ENCODE measurements around the gene UBAP1. TPM values are rescaled to one million over a fixed set of nuclear protein-coding genes. Genes with fewer than 3 reads are reported as not detected.

Gene UBAP1
- total and polyA plus RNA-seq, 9 of the 15 experiments (the other 6 are each of a cell fraction or from before 2014, with no cell fraction given), result 1.3 to 33.4 (median 16.5) TPM

DNA sequence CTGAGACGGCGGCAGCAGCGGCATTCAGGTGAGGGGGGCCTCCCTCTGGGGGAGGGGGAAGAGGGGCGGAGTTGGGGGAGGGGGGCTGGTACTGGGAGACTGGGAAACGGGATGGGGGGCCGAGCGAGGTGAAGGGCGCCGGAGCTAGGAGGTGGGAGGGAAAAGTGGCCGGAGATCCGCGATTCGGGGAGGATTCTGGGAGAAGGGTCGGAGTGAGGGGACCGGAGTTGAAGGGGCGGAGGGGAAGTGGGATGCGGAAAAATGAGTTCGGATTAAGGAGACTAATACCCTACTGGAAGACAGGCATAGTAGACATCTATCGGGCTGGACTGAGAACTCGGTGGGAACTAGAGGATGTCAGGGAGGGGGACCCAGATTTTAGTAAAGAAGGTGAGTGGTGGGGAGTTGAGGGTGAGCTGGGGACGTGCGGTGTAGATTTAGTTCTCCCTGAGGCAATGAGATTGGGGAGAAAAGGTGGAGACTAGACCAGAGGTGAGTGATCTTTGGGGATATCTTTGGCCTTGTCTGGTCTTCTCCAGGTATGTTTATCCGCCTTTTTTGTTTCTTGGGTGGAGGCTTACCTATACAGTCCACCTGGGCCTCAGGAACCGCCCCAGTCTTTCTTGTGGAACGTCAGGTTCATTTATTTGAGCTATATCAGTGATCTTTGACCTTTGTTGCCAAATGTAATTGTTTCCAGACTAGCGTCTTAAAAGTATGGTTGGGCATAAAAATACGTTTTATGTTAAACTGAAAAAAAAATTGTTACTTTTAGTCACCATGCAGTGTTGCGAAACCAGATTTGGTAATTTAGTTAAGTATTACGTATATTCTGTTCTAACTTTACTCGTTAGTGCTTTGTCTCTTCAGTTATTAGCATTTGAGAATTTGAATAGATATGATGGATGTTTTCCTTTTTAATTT lies 632 bp downstream of the UBAP1 start (continued):
- peak; percentile 38; the same call in 1 of the 2 replicates for TF ChIP-seq PHB2 (IDR thresholded peaks at IDR 0.05; ENCODE audit: low read depth)
- no peak for TF ChIP-seq ARID2 (IDR thresholded peaks at IDR 0.05)
- no peak for TF ChIP-seq PRMT5 (CRISPR knock-in tag; IDR thresholded peaks at IDR 0.05)
- TF ChIP-seq HNRNPK (IDR thresholded peaks at IDR 0.05; ENCODE audit: low read depth, low read length, poor library complexity, severe bottlenecking), result no peak
- TF ChIP-seq CEBPG (CRISPR knock-in tag; IDR thresholded peaks at IDR 0.05), result no peak
- TF ChIP-seq CEBPG (tag; conservative IDR thresholded peaks at IDR 0.05 in 1 of 2, IDR thresholded peaks at IDR 0.05 in 1 of 2), result peak; percentile 59 to 89; a peak in 3 of 4 replicates
- TF ChIP-seq, protein P1, sequence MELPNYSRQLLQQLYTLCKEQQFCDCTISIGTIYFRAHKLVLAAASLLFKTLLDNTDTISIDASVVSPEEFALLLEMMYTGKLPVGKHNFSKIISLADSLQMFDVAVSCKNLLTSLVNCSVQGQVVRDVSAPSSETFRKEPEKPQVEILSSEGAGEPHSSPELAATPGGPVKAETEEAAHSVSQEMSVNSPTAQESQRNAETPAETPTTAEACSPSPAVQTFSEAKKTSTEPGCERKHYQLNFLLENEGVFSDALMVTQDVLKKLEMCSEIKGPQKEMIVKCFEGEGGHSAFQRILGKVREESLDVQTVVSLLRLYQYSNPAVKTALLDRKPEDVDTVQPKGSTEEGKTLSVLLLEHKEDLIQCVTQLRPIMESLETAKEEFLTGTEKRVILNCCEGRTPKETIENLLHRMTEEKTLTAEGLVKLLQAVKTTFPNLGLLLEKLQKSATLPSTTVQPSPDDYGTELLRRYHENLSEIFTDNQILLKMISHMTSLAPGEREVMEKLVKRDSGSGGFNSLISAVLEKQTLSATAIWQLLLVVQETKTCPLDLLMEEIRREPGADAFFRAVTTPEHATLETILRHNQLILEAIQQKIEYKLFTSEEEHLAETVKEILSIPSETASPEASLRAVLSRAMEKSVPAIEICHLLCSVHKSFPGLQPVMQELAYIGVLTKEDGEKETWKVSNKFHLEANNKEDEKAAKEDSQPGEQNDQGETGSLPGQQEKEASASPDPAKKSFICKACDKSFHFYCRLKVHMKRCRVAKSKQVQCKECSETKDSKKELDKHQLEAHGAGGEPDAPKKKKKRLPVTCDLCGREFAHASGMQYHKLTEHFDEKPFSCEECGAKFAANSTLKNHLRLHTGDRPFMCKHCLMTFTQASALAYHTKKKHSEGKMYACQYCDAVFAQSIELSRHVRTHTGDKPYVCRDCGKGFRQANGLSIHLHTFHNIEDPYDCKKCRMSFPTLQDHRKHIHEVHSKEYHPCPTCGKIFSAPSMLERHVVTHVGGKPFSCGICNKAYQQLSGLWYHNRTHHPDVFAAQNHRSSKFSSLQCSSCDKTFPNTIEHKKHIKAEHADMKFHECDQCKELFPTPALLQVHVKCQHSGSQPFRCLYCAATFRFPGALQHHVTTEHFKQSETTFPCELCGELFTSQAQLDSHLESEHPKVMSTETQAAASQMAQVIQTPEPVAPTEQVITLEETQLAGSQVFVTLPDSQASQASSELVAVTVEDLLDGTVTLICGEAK (IDR thresholded peaks at IDR 0.05), result 0 out of 2 replicates have a peak, but pooled peaks have one; percentile 37
- TF ChIP-seq, protein P1 (CRISPR knock-in tag; IDR thresholded peaks at IDR 0.05), result no peak
- TF ChIP-seq ZNF785 (CRISPR knock-in tag; IDR thresholded peaks at IDR 0.05), result no peak
- no peak for TF ChIP-seq CSDE1 (IDR thresholded peaks at IDR 0.05)
- TF ChIP-seq, protein P2, sequence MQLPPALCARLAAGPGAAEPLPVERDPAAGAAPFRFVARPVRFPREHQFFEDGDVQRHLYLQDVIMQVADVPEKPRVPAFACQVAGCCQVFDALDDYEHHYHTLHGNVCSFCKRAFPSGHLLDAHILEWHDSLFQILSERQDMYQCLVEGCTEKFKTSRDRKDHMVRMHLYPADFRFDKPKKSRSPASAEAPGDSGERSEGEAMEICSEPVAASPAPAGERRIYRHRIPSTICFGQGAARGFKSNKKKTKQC (CRISPR knock-in tag; IDR thresholded peaks at IDR 0.05), result no peak
- TF ChIP-seq, protein P3, sequence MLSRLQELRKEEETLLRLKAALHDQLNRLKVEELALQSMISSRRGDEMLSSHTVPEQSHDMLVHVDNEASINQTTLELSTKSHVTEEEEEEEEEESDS (CRISPR knock-in tag; IDR thresholded peaks at IDR 0.05), result no peak
- no peak for TF ChIP-seq POLR3G (IDR thresholded peaks at IDR 0.05; ENCODE audit: extremely low read depth, insufficient read length, insufficient replicate concordance)
- TF ChIP-seq, protein P4, sequence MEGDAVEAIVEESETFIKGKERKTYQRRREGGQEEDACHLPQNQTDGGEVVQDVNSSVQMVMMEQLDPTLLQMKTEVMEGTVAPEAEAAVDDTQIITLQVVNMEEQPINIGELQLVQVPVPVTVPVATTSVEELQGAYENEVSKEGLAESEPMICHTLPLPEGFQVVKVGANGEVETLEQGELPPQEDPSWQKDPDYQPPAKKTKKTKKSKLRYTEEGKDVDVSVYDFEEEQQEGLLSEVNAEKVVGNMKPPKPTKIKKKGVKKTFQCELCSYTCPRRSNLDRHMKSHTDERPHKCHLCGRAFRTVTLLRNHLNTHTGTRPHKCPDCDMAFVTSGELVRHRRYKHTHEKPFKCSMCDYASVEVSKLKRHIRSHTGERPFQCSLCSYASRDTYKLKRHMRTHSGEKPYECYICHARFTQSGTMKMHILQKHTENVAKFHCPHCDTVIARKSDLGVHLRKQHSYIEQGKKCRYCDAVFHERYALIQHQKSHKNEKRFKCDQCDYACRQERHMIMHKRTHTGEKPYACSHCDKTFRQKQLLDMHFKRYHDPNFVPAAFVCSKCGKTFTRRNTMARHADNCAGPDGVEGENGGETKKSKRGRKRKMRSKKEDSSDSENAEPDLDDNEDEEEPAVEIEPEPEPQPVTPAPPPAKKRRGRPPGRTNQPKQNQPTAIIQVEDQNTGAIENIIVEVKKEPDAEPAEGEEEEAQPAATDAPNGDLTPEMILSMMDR (IDR thresholded peaks at IDR 0.05 in 2 of 3, conservative IDR thresholded peaks at IDR 0.05 in 1 of 3; ENCODE audit: insufficient read depth in 2 of 3, low read depth in 1 of 3, low read length in 3 of 3), result no peak
- TF ChIP-seq CBX1 (IDR thresholded peaks at IDR 0.05; ENCODE audit: low read depth), result no peak
